IMR-90 (cell line): ENCODE measurements around the gene IL16. TPM values are rescaled to one million over a fixed set of nuclear protein-coding genes. Genes with fewer than 3 reads are reported as not detected.

ENCODE experiments used
- ATAC-seq: fragments of 200-7000 bp; cut with Tn5 transposase; 2 replicates; pipeline ENCODE4 v1.9.1; 2020; ENCODE audit warnings: low read depth, mild to moderate bottlenecking, moderate library complexity
- BruUV-seq: library from RNA; stranded (reverse); fragments of 400-500 nt; replicated peaks from 2 replicates; lab custom pipeline; 2021; lab: Mats Ljungman, UMichigan
- CTCF ChIA-PET: fragments of 300-600 bp; formaldehyde crosslinking; extraction: SDS; loops from one replicate; lab custom pipeline; 2021; ENCODE audit warnings: antibody characterized with exemption; lab: Yijun Ruan, JAX
- POLR2A ChIA-PET: fragments of 300-600 bp; sonication (Branson Sonifier 250); formaldehyde crosslinking; loops from one replicate; lab custom pipeline; 2022; ENCODE audit warnings: antibody characterized with exemption; ENCODE audit not compliant: unreplicated experiment; lab: Charles Lee
- DNase-seq: peaks from one replicate; pipeline ENCODE4 v3.0.0; 2013
- H2AFZ ChIP-seq: replicated peaks from 2 replicates; pipeline ENCODE3; 2013; ENCODE audit warnings: low read length, mild to moderate bottlenecking; ENCODE audit not compliant: poor library complexity
- H2AK5ac ChIP-seq: 2 replicates; pipeline ENCODE4 v1.6.1; 2013; ENCODE audit warnings: low read depth, low read length, inconsistent platforms
- H2AK9ac ChIP-seq: replicated peaks from 2 replicates; pipeline ENCODE3; 2013; ENCODE audit warnings: mild to moderate bottlenecking, low read depth, low read length, moderate library complexity; ENCODE audit not compliant: poor library complexity
- H2BK120ac ChIP-seq: 2 replicates; pipeline ENCODE4 v1.6.1; 2013; ENCODE audit warnings: low read depth, low read length, inconsistent platforms
- H2BK15ac ChIP-seq: 3 replicates; pipeline ENCODE4 v1.6.1; 2013; ENCODE audit warnings: low read depth, low read length, inconsistent platforms
- H2BK20ac ChIP-seq: 2 replicates; pipeline ENCODE4 v1.6.1; 2013; ENCODE audit warnings: low read depth, mild to moderate bottlenecking, inconsistent platforms, low read length, moderate library complexity
- H2BK5ac ChIP-seq: 2 replicates; pipeline ENCODE4 v1.6.1; 2013; ENCODE audit warnings: mild to moderate bottlenecking, low read depth, low read length, inconsistent platforms; ENCODE audit not compliant: poor library complexity, severe bottlenecking
- H3K14ac ChIP-seq: replicated peaks from 2 replicates; pipeline ENCODE4 v1.6.1; 2013; ENCODE audit warnings: low read depth, low read length, inconsistent platforms
- H3K18ac ChIP-seq: 2 replicates; pipeline ENCODE4 v1.6.1; 2013; ENCODE audit warnings: low read depth, low read length, control low read depth
- H3K23ac ChIP-seq: 2 replicates; pipeline ENCODE4 v1.6.1; 2013; ENCODE audit warnings: low read depth, low read length, inconsistent platforms
- H3K27ac ChIP-seq: 2 replicates; pipeline ENCODE4 v1.5.1; 2013; ENCODE audit warnings: mild to moderate bottlenecking, control low read depth, low read length; ENCODE audit not compliant: insufficient read depth
- H3K27me3 ChIP-seq: 2 replicates; pipeline ENCODE4 v1.6.1; 2013; ENCODE audit warnings: low read length; ENCODE audit not compliant: control insufficient read depth, insufficient read depth
- H3K36me3 ChIP-seq: 2 replicates; pipeline ENCODE4 v1.6.1; 2013; ENCODE audit warnings: low read length, mixed read lengths; ENCODE audit not compliant: control insufficient read depth, insufficient read depth
- H3K4ac ChIP-seq: 2 replicates; pipeline ENCODE4 v1.6.1; 2013; ENCODE audit warnings: low read depth, low read length, inconsistent platforms
- H3K4me1 ChIP-seq: 2 replicates; pipeline ENCODE4 v1.6.1; 2013; ENCODE audit warnings: low read length, mixed read lengths; ENCODE audit not compliant: control insufficient read depth, insufficient read depth
- H3K4me2 ChIP-seq: 2 replicates; pipeline ENCODE4 v1.6.1; 2013; ENCODE audit warnings: low read depth, mild to moderate bottlenecking, control low read depth, low read length, moderate library complexity
- H3K4me3 ChIP-seq: 2 replicates; pipeline ENCODE4 v1.5.1; 2013; ENCODE audit warnings: low read depth, mild to moderate bottlenecking, control low read depth, low read length, moderate library complexity; ENCODE audit not compliant: insufficient read depth
- H3K56ac ChIP-seq: 2 replicates; pipeline ENCODE4 v1.6.1; 2013; ENCODE audit warnings: low read length, inconsistent platforms; ENCODE audit not compliant: insufficient read depth; ENCODE audit errors: extremely low read depth
- H3K79me1 ChIP-seq, 2 experiments: 2 replicates each; pipeline ENCODE4 v1.6.1; 2013; ENCODE audit warnings: low read length in 2 of 2, inconsistent platforms in 1 of 2, low read depth in 1 of 2
- H3K9ac ChIP-seq: 2 replicates; pipeline ENCODE4 v1.6.1; 2013; ENCODE audit warnings: low read depth, low read length, control low read depth
- H3K9me1 ChIP-seq: 2 replicates; pipeline ENCODE4 v1.6.1; 2013; ENCODE audit warnings: low read length, inconsistent platforms; ENCODE audit not compliant: insufficient read depth
- H3K9me3 ChIP-seq: 2 replicates; pipeline ENCODE4 v1.6.1; 2013; ENCODE audit warnings: low read length; ENCODE audit not compliant: control insufficient read depth, insufficient read depth
- H4K20me1 ChIP-seq: 2 replicates; pipeline ENCODE4 v1.6.1; 2013; ENCODE audit warnings: low read length, inconsistent platforms; ENCODE audit not compliant: insufficient read depth
- H4K5ac ChIP-seq: 2 replicates; pipeline ENCODE4 v1.6.1; 2013; ENCODE audit warnings: mild to moderate bottlenecking, low read depth, low read length, control low read depth
- H4K8ac ChIP-seq, 2 experiments: 2 replicates each; pipeline ENCODE4 v1.6.1; 2013; ENCODE audit warnings: low read depth in 2 of 2, low read length in 2 of 2, control low read depth in 1 of 2, inconsistent platforms in 1 of 2
- H4K91ac ChIP-seq: 2 replicates; pipeline ENCODE4 v1.6.1; 2013; ENCODE audit warnings: low read depth, low read length, inconsistent platforms; ENCODE audit not compliant: insufficient read depth
- CEBPB ChIP-seq: IDR thresholded peaks from 2 replicates; pipeline ENCODE4 v1.6.1; 2012; ENCODE audit warnings: low read depth, low read length, improper control_type of control experiment
- NFE2L2 ChIP-seq: fragments of 150-350 bp; IDR thresholded peaks from 2 replicates; pipeline ENCODE4 v1.6.1; 2016; ENCODE audit warnings: low read depth, mild to moderate bottlenecking, low read length
- POLR2A ChIP-seq: IDR thresholded peaks from 2 replicates; pipeline ENCODE4 v1.6.1; 2012; ENCODE audit warnings: mild to moderate bottlenecking, low read depth, low read length
- RAD21 ChIP-seq: IDR thresholded peaks from 2 replicates; pipeline ENCODE4 v1.6.1; 2012; ENCODE audit warnings: low read length, improper control_type of control experiment
- dilution Hi-C: fragments of 300-500 bp; cut with HindIII; formaldehyde crosslinking; loops from one replicate; pipeline ENCODE4 v1.14.3; 2018; ENCODE audit warnings: low sequenced_read_pairs; ENCODE audit not compliant: unreplicated experiment
- in situ Hi-C: fragments of 300-500 bp; cut with MboI; formaldehyde crosslinking; loops from 3 replicates; pipeline ENCODE4 v1.14.3; 2019; ENCODE audit warnings: low sequenced_read_pairs, inconsistent platforms, mixed read lengths
- intact Hi-C: fragments of 100-400 bp; cut with micrococcal nuclease; formaldehyde crosslinking; loops from 2 replicates; pipeline ENCODE4 v1.10.0; 2022
- polyA plus RNA-seq, 3 experiments: library from polyadenylated mRNA; depleted of rRNA; stranded (reverse); fragments of >200 nt; gene quantifications; 2 replicates each; pipeline ENCODE4 v1.2.3, GENCODE V29; 2012; ENCODE audit warnings: low replicate concordance in 1 of 3
- total RNA-seq: library from RNA; depleted of rRNA; stranded (reverse); fragments of >200 nt; gene quantifications from 2 replicates; pipeline ENCODE4 v1.2.3, GENCODE V29; 2012

IL16 gene
- total and polyA plus RNA-seq, 2 of the 4 experiments (the other 2 are of a cell fraction) = 0.18 to 0.27 TPM

DNA sequence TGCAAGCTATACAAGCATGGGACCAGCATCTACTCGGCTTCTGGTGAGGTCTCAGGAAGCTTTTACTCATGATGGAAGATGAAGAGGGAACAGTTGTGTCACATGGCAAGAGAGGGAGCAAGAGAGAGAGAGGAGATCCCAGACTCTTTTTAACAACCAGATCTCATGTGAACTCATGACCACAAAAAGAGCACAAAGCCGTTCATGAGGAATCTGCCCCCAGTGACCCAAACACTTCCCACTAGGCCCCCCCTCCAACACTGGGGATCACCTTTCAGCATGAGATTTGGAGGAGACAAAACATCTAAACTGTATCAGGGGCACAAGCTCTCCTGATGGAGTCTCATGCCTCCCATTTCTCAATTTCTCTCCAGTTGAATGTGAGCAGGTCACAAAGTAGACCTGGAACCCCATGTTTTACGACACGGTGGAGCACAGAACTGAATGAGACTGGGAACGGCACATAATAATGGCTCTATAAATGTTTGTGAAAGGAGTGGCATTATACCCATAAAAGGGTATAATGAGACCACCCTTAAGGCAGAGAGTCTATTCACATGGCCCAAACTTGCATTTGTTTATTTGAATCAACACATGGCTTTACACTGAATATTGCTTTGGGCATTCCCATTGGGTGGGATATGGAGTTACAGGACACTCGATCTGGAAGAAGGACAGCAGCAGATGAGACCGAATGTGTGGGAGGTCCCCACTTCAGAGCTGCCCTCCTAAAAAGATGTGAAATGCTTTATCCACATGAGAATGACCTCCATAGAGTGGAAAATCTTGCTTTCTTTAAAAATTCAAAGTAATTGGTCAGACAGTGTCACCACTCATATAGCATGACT lies 38.8 kb downstream of the IL16 start (continued):
- TF ChIP-seq CEBPB (no peak), POLR2A (no peak), NFE2L2 (no peak; the same call in 1 of the 2 replicates)

DNA sequence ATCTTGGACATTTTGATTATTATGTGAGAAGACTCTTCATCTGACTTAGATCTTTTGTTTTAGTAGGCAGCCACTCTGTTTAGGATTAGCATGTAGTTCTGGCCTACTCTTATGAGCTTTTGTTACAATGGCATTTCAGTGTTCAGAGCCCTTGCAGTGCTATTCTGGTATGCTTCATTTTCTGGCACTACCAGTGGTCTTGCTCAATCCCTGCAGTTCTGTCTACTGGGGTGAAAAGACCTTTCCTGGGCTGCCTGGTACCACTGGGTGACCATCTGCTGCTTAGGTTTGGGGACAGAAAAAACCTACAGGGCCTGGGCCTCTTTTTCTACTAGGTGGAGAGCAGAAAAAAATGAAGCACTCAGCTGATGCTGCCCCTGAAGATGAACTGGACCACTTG lies 42.5 kb downstream of the IL16 start:
- peak overlapping the region; percentile 47 for H2BK20ac ChIP-seq
- H3K27me3 ChIP-seq = no peaks in the 10 kb centered on the region
- peak overlapping the region; percentile 45; the same call in 1 of the 2 replicates for H3K14ac ChIP-seq
- CTCF ChIA-PET = no interaction called here
- dilution Hi-C loops = no loop called here
- H2BK120ac ChIP-seq = no peak overlapping the region
- no peak overlapping the region for H3K56ac ChIP-seq
- in situ Hi-C loops = no loop called here
- H2AFZ ChIP-seq = no peak overlapping the region
- no TSS peak for BruUV-seq
- H3K27ac ChIP-seq = no peak overlapping the region
- no peak overlapping the region for H3K4me2 ChIP-seq
- POLR2A ChIA-PET = no interaction called here
- H3K23ac ChIP-seq = 0 out of 2 replicates have a peak overlapping the region, but pooled peaks have one; percentile 4
- H3K36me3 ChIP-seq = no peaks in the 10 kb centered on the region
- peak overlapping the region; percentile 26; the same call in 1 of the 2 replicates for H4K5ac ChIP-seq
- H2AK9ac ChIP-seq = no peak overlapping the region
- H4K91ac ChIP-seq = peak overlapping the region; percentile 12; the same call in 1 of the 2 replicates
- H3K18ac ChIP-seq = peak overlapping the region; percentile 1; the same call in 1 of the 2 replicates
- H4K8ac ChIP-seq = no peak overlapping the region; a peak in 1 of 4 replicates
- H3K9ac ChIP-seq = no peak overlapping the region
- no peak overlapping the region for H3K4me3 ChIP-seq
- H2BK5ac ChIP-seq = no peak overlapping the region
- 0 out of 2 replicates have a peak overlapping the region, but pooled peaks have one; percentile 78 for H2AK5ac ChIP-seq
- no peaks in the 10 kb centered on the region for H3K79me1 ChIP-seq
- H2BK15ac ChIP-seq = no peak overlapping the region
- H4K20me1 ChIP-seq = no peaks in the 10 kb centered on the region; the same call in 1 of the 2 replicates
- peaks cover 6% of the 10 kb centered on the region for H3K4me1 ChIP-seq
- ATAC-seq (peak; percentile 75), DNase-seq (peak; percentile 41)
- TF ChIP-seq CEBPB (peak; percentile 69), RAD21 (no peak)
- H3K9me1 ChIP-seq = peaks cover 4% of the 10 kb centered on the region; the same call in 1 of the 2 replicates
- peaks cover 2% of the 10 kb centered on the region; the same call in 1 of the 2 replicates for H3K9me3 ChIP-seq
- intact Hi-C loops = loop anchor here (5.0 kb wide), 1 partner anchor 42 kb away; the partner anchor contains the start of gene IL16
- H3K4ac ChIP-seq = no peak overlapping the region
